HEK293 (cell line): Measurements from ENCODE around the gene SLC22A12.
A peak's percentile ranks its signal among the peaks of the same experiment; 100 is the strongest.

ENCODE experiments used
- CTCF ChIA-PET: fragments of 350-600 bp; formaldehyde crosslinking; extraction: SDS; loops from one replicate; lab custom pipeline; 2021; ENCODE audit warnings: antibody characterized with exemption; lab: Yijun Ruan, JAX
- POLR2A ChIA-PET: fragments of 300-600 bp; formaldehyde crosslinking; extraction: SDS; loops from one replicate; lab custom pipeline; 2020; ENCODE audit warnings: antibody characterized with exemption, inconsistent platforms; lab: Yijun Ruan, JAX
- H3K27ac ChIP-seq: fragments of 200-500 bp; sonication (Bioruptor generic); 2 replicates; pipeline ENCODE4 v1.5.1; 2014; ENCODE audit warnings: low read depth, low read length, control low read depth, inconsistent platforms; ENCODE audit errors: extremely low read depth
- H3K36me3 ChIP-seq, 2 experiments: fragments of 200-500 bp in 1 of 2; sonication (Bioruptor generic) in 1 of 2; 1 replicate in 1 of 2; 2 replicates in 1 of 2; pipeline ENCODE4 v1.5.1; 2014 to 2017; ENCODE audit warnings: inconsistent platforms in 2 of 2, low read length in 2 of 2; ENCODE audit not compliant: control insufficient read depth in 2 of 2, insufficient read depth in 1 of 2
- H3K4me1 ChIP-seq: fragments of 200-500 bp; sonication (Bioruptor generic); 2 replicates; pipeline ENCODE4 v1.5.1; 2014; ENCODE audit warnings: mild to moderate bottlenecking, low read length, inconsistent platforms; ENCODE audit not compliant: control insufficient read depth, insufficient read depth
- H3K4me3 ChIP-seq: 2 replicates; pipeline ENCODE4 v1.5.1; 2011; ENCODE audit warnings: low read depth, mild to moderate bottlenecking, control low read depth, low read length, moderate library complexity
- H3K9me3 ChIP-seq: fragments of 200-500 bp; sonication (Bioruptor generic); 2 replicates; pipeline ENCODE4 v1.5.1; 2014; ENCODE audit warnings: low read depth, low read length, inconsistent platforms; ENCODE audit not compliant: control insufficient read depth, insufficient read depth
- ATF2 ChIP-seq: fragments of 450-650 bp; formaldehyde crosslinking; IDR thresholded peaks from 2 replicates; pipeline ENCODE4 v1.5.1; 2016; ENCODE audit warnings: missing biosample characterization, missing genetic modification characterization, low read depth
- GLI4 ChIP-seq: fragments of 450-650 bp; formaldehyde crosslinking; IDR thresholded peaks from 2 replicates; pipeline ENCODE4 v1.5.1; 2016; ENCODE audit warnings: missing biosample characterization, missing genetic modification characterization
- KLF9 ChIP-seq: fragments of 450-650 bp; formaldehyde crosslinking; IDR thresholded peaks from 2 replicates; pipeline ENCODE4 v1.5.1; 2016; ENCODE audit warnings: missing biosample characterization, missing genetic modification characterization, low read depth
- OVOL3 ChIP-seq: fragments of 450-650 bp; formaldehyde crosslinking; IDR thresholded peaks from 2 replicates; pipeline ENCODE4 v1.5.1; 2016; ENCODE audit warnings: missing biosample characterization, missing genetic modification characterization
- SETDB1 ChIP-seq: IDR thresholded peaks from one replicate; pipeline ENCODE4 v1.6.1; 2017; ENCODE audit warnings: mild to moderate bottlenecking, low read length, moderate library complexity, mixed read lengths; ENCODE audit not compliant: insufficient read length
- SP2 ChIP-seq: fragments of 450-650 bp; formaldehyde crosslinking; IDR thresholded peaks from 2 replicates; pipeline ENCODE4 v1.5.1; 2016; ENCODE audit warnings: missing biosample characterization, missing genetic modification characterization
- ZEB2 ChIP-seq: fragments of 450-650 bp; formaldehyde crosslinking; IDR thresholded peaks from 2 replicates; pipeline ENCODE4 v1.5.1; 2016; ENCODE audit warnings: missing biosample characterization, missing genetic modification characterization
- ZNF132 ChIP-seq: fragments of 450-650 bp; formaldehyde crosslinking; IDR thresholded peaks from 2 replicates; pipeline ENCODE4 v1.5.1; 2017; ENCODE audit warnings: missing biosample characterization, missing genetic modification characterization, borderline replicate concordance
- ZNF140 ChIP-seq: fragments of 450-650 bp; formaldehyde crosslinking; IDR thresholded peaks from 2 replicates; pipeline ENCODE4 v1.5.1; 2016; ENCODE audit warnings: missing biosample characterization, missing genetic modification characterization
- ZNF16 ChIP-seq: fragments of 450-650 bp; formaldehyde crosslinking; IDR thresholded peaks from 2 replicates; pipeline ENCODE4 v1.5.1; 2016; ENCODE audit warnings: low read depth, missing biosample characterization, missing genetic modification characterization
- ZNF202 ChIP-seq: fragments of 450-650 bp; formaldehyde crosslinking; IDR thresholded peaks from 2 replicates; pipeline ENCODE4 v1.5.1; 2016; ENCODE audit warnings: missing biosample characterization, missing genetic modification characterization, borderline replicate concordance
- ZNF239 ChIP-seq: fragments of 450-650 bp; formaldehyde crosslinking; IDR thresholded peaks from 2 replicates; pipeline ENCODE4 v1.5.1; 2016; ENCODE audit warnings: missing biosample characterization, missing genetic modification characterization
- ZNF416 ChIP-seq: fragments of 450-650 bp; formaldehyde crosslinking; IDR thresholded peaks from 2 replicates; pipeline ENCODE4 v1.5.1; 2016; ENCODE audit warnings: missing biosample characterization, missing genetic modification characterization
- ZNF521 ChIP-seq: fragments of 450-650 bp; formaldehyde crosslinking; IDR thresholded peaks from 2 replicates; pipeline ENCODE4 v1.5.1; 2017; ENCODE audit warnings: missing biosample characterization, mild to moderate bottlenecking, missing genetic modification characterization
- ZNF530 ChIP-seq: fragments of 450-650 bp; formaldehyde crosslinking; IDR thresholded peaks from 2 replicates; pipeline ENCODE4 v1.5.1; 2016; ENCODE audit warnings: low read depth, missing biosample characterization, missing genetic modification characterization
- ZNF548 ChIP-seq: fragments of 450-650 bp; formaldehyde crosslinking; IDR thresholded peaks from 2 replicates; pipeline ENCODE4 v1.5.1; 2016; ENCODE audit warnings: missing biosample characterization, missing genetic modification characterization
- ZNF585B ChIP-seq: fragments of 450-650 bp; formaldehyde crosslinking; IDR thresholded peaks from 2 replicates; pipeline ENCODE4 v1.5.1; 2016; ENCODE audit warnings: missing biosample characterization, missing genetic modification characterization
- ZNF610 ChIP-seq: fragments of 450-650 bp; formaldehyde crosslinking; IDR thresholded peaks from 2 replicates; pipeline ENCODE4 v1.5.1; 2016; ENCODE audit warnings: missing biosample characterization, missing genetic modification characterization, borderline replicate concordance
- ZNF624 ChIP-seq: fragments of 450-650 bp; formaldehyde crosslinking; IDR thresholded peaks from 2 replicates; pipeline ENCODE4 v1.5.1; 2017; ENCODE audit warnings: missing biosample characterization, missing genetic modification characterization
- ZNF777 ChIP-seq: fragments of 450-650 bp; formaldehyde crosslinking; IDR thresholded peaks from 2 replicates; pipeline ENCODE4 v1.5.1; 2017; ENCODE audit warnings: missing biosample characterization, missing genetic modification characterization, borderline replicate concordance
- ZNF791 ChIP-seq: fragments of 450-650 bp; formaldehyde crosslinking; IDR thresholded peaks from 2 replicates; pipeline ENCODE4 v1.5.1; 2016; ENCODE audit warnings: missing biosample characterization, missing genetic modification characterization
- TF ChIP-seq, protein P1 (sequence below): fragments of 450-650 bp; formaldehyde crosslinking; IDR thresholded peaks from 2 replicates; pipeline ENCODE4 v1.5.1; 2016; ENCODE audit warnings: missing biosample characterization, missing genetic modification characterization
- TF ChIP-seq, protein P2 (sequence below): fragments of 450-650 bp; formaldehyde crosslinking; IDR thresholded peaks from 2 replicates; pipeline ENCODE4 v1.5.1; 2016; ENCODE audit warnings: missing biosample characterization, missing genetic modification characterization
- TF ChIP-seq, protein P3 (sequence below): fragments of 450-650 bp; formaldehyde crosslinking; IDR thresholded peaks from 2 replicates; pipeline ENCODE4 v1.5.1; 2017; ENCODE audit warnings: missing biosample characterization, missing genetic modification characterization

SLC22A12 gene

GRCh38 chr11:64591257-64592233 is 525 bp downstream of the SLC22A12 start:
- CTCF ChIA-PET: no interaction called here
- POLR2A ChIA-PET: no interaction called here
- Histone ChIP-seq H3K27ac (no peak overlapping the region), H3K4me3 (no peak overlapping the region)
- no peak for TF ChIP-seq ZNF791 (tag by site-specific recombination)
- no peak for TF ChIP-seq SETDB1
- no peak for TF ChIP-seq ZNF777
- no peak for TF ChIP-seq ZNF132 (tag by site-specific recombination)
- no peak for TF ChIP-seq ZNF610
- TF ChIP-seq ZNF521 (tag by site-specific recombination): no peak
- no peak for TF ChIP-seq ZNF530
- TF ChIP-seq KLF9 (tag by site-specific recombination): no peak
- TF ChIP-seq ZNF624: no peak
- no peak for TF ChIP-seq ZNF585B (tag by site-specific recombination)
- TF ChIP-seq SP2 (tag by site-specific recombination): no peak
- TF ChIP-seq, all 188 proteins: peak for 0
- no peaks in the 10 kb centered on the region for H3K9me3 ChIP-seq
- no peaks in the 10 kb centered on the region for H3K36me3 ChIP-seq
- no peaks in the 10 kb centered on the region for H3K4me1 ChIP-seq

- ChIA-PET CTCF (no interaction called here), POLR2A (no interaction called here)
- Histone ChIP-seq H3K27ac (no peak overlapping the region), H3K4me1 (no peaks in the 10 kb centered on the region), H3K4me3 (no peak overlapping the region), H3K9me3 (no peaks in the 10 kb centered on the region), H3K36me3 (no peaks in the 10 kb centered on the region)
- TF ChIP-seq ZEB2 (tag by site-specific recombination): no peak
- TF ChIP-seq ZNF16 (tag by site-specific recombination): peak; percentile 44; the same call in 1 of the 2 replicates
Observed at GRCh38 chr11:64592234-64592615, 1.2 kb downstream of the SLC22A12 start.

- no peak overlapping the region for H3K27ac ChIP-seq
- CTCF ChIA-PET: no interaction called here
- POLR2A ChIA-PET: no interaction called here
- H3K4me1 ChIP-seq: no peaks in the 10 kb centered on the region
- H3K9me3 ChIP-seq: no peaks in the 10 kb centered on the region
- no peak overlapping the region for H3K4me3 ChIP-seq
- no peaks in the 10 kb centered on the region for H3K36me3 ChIP-seq
- TF ChIP-seq ZNF548 (tag by site-specific recombination) (no peak), OVOL3 (tag by site-specific recombination) (no peak), ZNF416 (tag by site-specific recombination) (no peak), ATF2 (tag by site-specific recombination) (no peak), GLI4 (tag by site-specific recombination) (no peak), ZNF239 (tag by site-specific recombination) (no peak), ZNF16 (tag by site-specific recombination) (no peak), ZNF140 (no peak), ZNF202 (no peak), ZNF610 (no peak)
- TF ChIP-seq, protein P1, sequence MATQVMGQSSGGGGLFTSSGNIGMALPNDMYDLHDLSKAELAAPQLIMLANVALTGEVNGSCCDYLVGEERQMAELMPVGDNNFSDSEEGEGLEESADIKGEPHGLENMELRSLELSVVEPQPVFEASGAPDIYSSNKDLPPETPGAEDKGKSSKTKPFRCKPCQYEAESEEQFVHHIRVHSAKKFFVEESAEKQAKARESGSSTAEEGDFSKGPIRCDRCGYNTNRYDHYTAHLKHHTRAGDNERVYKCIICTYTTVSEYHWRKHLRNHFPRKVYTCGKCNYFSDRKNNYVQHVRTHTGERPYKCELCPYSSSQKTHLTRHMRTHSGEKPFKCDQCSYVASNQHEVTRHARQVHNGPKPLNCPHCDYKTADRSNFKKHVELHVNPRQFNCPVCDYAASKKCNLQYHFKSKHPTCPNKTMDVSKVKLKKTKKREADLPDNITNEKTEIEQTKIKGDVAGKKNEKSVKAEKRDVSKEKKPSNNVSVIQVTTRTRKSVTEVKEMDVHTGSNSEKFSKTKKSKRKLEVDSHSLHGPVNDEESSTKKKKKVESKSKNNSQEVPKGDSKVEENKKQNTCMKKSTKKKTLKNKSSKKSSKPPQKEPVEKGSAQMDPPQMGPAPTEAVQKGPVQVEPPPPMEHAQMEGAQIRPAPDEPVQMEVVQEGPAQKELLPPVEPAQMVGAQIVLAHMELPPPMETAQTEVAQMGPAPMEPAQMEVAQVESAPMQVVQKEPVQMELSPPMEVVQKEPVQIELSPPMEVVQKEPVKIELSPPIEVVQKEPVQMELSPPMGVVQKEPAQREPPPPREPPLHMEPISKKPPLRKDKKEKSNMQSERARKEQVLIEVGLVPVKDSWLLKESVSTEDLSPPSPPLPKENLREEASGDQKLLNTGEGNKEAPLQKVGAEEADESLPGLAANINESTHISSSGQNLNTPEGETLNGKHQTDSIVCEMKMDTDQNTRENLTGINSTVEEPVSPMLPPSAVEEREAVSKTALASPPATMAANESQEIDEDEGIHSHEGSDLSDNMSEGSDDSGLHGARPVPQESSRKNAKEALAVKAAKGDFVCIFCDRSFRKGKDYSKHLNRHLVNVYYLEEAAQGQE (tag by site-specific recombination): no peak
- TF ChIP-seq, protein P2, sequence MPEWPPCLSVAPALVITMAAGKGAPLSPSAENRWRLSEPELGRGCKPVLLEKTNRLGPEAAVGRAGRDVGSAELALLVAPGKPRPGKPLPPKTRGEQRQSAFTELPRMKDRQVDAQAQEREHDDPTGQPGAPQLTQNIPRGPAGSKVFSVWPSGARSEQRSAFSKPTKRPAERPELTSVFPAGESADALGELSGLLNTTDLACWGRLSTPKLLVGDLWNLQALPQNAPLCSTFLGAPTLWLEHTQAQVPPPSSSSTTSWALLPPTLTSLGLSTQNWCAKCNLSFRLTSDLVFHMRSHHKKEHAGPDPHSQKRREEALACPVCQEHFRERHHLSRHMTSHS: no peak
- TF ChIP-seq, protein P3, sequence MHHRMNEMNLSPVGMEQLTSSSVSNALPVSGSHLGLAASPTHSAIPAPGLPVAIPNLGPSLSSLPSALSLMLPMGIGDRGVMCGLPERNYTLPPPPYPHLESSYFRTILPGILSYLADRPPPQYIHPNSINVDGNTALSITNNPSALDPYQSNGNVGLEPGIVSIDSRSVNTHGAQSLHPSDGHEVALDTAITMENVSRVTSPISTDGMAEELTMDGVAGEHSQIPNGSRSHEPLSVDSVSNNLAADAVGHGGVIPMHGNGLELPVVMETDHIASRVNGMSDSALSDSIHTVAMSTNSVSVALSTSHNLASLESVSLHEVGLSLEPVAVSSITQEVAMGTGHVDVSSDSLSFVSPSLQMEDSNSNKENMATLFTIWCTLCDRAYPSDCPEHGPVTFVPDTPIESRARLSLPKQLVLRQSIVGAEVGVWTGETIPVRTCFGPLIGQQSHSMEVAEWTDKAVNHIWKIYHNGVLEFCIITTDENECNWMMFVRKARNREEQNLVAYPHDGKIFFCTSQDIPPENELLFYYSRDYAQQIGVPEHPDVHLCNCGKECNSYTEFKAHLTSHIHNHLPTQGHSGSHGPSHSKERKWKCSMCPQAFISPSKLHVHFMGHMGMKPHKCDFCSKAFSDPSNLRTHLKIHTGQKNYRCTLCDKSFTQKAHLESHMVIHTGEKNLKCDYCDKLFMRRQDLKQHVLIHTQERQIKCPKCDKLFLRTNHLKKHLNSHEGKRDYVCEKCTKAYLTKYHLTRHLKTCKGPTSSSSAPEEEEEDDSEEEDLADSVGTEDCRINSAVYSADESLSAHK (tag by site-specific recombination): no peak
Observed at GRCh38 chr11:64592656-64593055, 1.6 kb downstream of the SLC22A12 start.
